BLaER1 treated with 17β-estradiol and CSF1 and Interleukin-3, amounts not matched to agents 10 nM and 100 nM (cell line): ENCODE results near the gene RHEBL1.

Experiments used
- H3K27ac ChIP-seq, 11 experiments: shearing (Covaris generic); formaldehyde crosslinking; 2 replicates each; pipeline ENCODE4 v1.8.1; 2022
- H3K27me3 ChIP-seq, 11 experiments: shearing (Covaris generic); formaldehyde crosslinking; 2 replicates each; pipeline ENCODE4 v1.8.1; 2022
- H3K36me3 ChIP-seq, 11 experiments: shearing (Covaris generic); formaldehyde crosslinking; 2 replicates each; pipeline ENCODE4 v1.8.1; 2022
- H3K4me1 ChIP-seq, 10 experiments: shearing (Covaris generic); formaldehyde crosslinking; 2 replicates each; pipeline ENCODE4 v1.8.1; 2022
- H3K4me2 ChIP-seq, 11 experiments: shearing (Covaris generic); formaldehyde crosslinking; 2 replicates each; pipeline ENCODE4 v1.8.1; 2022
- H3K4me3 ChIP-seq, 10 experiments: shearing (Covaris generic); formaldehyde crosslinking; 2 replicates each; pipeline ENCODE4 v1.8.1; 2022
- H3K9ac ChIP-seq, 11 experiments: shearing (Covaris generic); formaldehyde crosslinking; 2 replicates each; pipeline ENCODE4 v1.8.1; 2022
- H3K9me3 ChIP-seq, 11 experiments: shearing (Covaris generic); formaldehyde crosslinking; replicated peaks in 1 of 11; 2 replicates each; pipeline ENCODE4 v1.8.1; 2022
- H4K20me1 ChIP-seq, 11 experiments: shearing (Covaris generic); formaldehyde crosslinking; 2 replicates each; pipeline ENCODE4 v1.8.1; 2022
- Cebpa-rat ChIP-seq, 11 experiments: shearing (Covaris generic); IDR thresholded peaks; 2 replicates each; pipeline ENCODE4 v1.8.1; 2022

The RHEBL1 gene

GRCh38 chr12:49038291-49038955 lies 31.4 kb downstream of the RHEBL1 start:
- H3K9ac ChIP-seq, result no peak overlapping the region
- H3K4me2 ChIP-seq, result no peak overlapping the region
- no peaks in the 10 kb centered on the region for H3K4me1 ChIP-seq
- no peak overlapping the region for H3K27ac ChIP-seq
- TF ChIP-seq Cebpa-rat (IDR thresholded peaks at IDR 0.05), result no peak
- peaks cover 99 to 100% (median 100%) of the 10 kb centered on the region in 11 experiments for H3K36me3 ChIP-seq
- no peaks in the 10 kb centered on the region for H3K27me3 ChIP-seq
- H4K20me1 ChIP-seq, result peaks cover 64 to 100% (median 100%) of the 10 kb centered on the region in 11 experiments
- no peaks in the 10 kb centered on the region for H3K9me3 ChIP-seq
- no peak overlapping the region for H3K4me3 ChIP-seq

- Histone ChIP-seq H3K36me3 (peaks cover 99 to 100% (median 100%) of the 10 kb centered on the region in 11 experiments), H3K4me1 (no peaks in the 10 kb centered on the region), H4K20me1 (peaks cover 64 to 100% (median 100%) of the 10 kb centered on the region in 11 experiments), H3K4me3 (no peak overlapping the region), H3K4me2 (no peak overlapping the region), H3K9ac (no peak overlapping the region), H3K27me3 (no peaks in the 10 kb centered on the region), H3K9me3 (no peaks in the 10 kb centered on the region), H3K27ac (no peak overlapping the region)
- no peak for TF ChIP-seq Cebpa-rat (IDR thresholded peaks at IDR 0.05)
Observed at GRCh38 chr12:49037947-49038237, 31.9 kb downstream of the RHEBL1 start.

GRCh38 chr12:49037111-49037946 lies 32.5 kb downstream of the RHEBL1 start:
- Histone ChIP-seq H3K4me3 (no peak overlapping the region), H3K9me3 (no peaks in the 10 kb centered on the region), H3K27me3 (no peaks in the 10 kb centered on the region), H3K27ac (no peak overlapping the region), H3K4me1 (no peaks in the 10 kb centered on the region), H3K9ac (no peak overlapping the region), H4K20me1 (peaks cover 67 to 100% (median 100%) of the 10 kb centered on the region in 11 experiments), H3K36me3 (peaks cover 99 to 100% (median 100%) of the 10 kb centered on the region in 11 experiments), H3K4me2 (no peak overlapping the region)
- TF ChIP-seq Cebpa-rat (IDR thresholded peaks at IDR 0.05), result no peak

- TF ChIP-seq Cebpa-rat (IDR thresholded peaks at IDR 0.05), result no peak
- Histone ChIP-seq H3K27ac (no peak overlapping the region), H3K9ac (no peak overlapping the region)
Observed at GRCh38 chr12:49036029-49036428, 33.8 kb downstream of the RHEBL1 start.

GRCh38 chr12:49034286-49034622 lies 35.5 kb downstream of the RHEBL1 start:
- H3K27me3 ChIP-seq, result no peaks in the 10 kb centered on the region

More at GRCh38 chr12:49036029-49036428, 33.8 kb downstream of the RHEBL1 start:
- peaks cover 99 to 100% (median 100%) of the 10 kb centered on the region in 11 experiments for H3K36me3 ChIP-seq
- H3K4me1 ChIP-seq, result no peaks in the 10 kb centered on the region
- H3K9me3 ChIP-seq, result no peaks in the 10 kb centered on the region
- H3K4me2 ChIP-seq, result no peak overlapping the region
- no peak overlapping the region for H3K4me3 ChIP-seq
- H4K20me1 ChIP-seq, result peaks cover 71 to 100% (median 100%) of the 10 kb centered on the region in 11 experiments
- H3K27me3 ChIP-seq, result no peaks in the 10 kb centered on the region

GRCh38 chr12:49033611-49034285 lies 36.0 kb downstream of the RHEBL1 start:
- Histone ChIP-seq H3K4me3 (no peak overlapping the region), H3K9ac (no peak overlapping the region), H3K4me1 (peaks cover 0 to 9% (median 0%) of the 10 kb centered on the region in 10 experiments; a peak in 5 of 20 replicates), H3K27me3 (no peaks in the 10 kb centered on the region), H4K20me1 (peaks cover 71 to 100% (median 93%) of the 10 kb centered on the region in 11 experiments), H3K9me3 (no peaks in the 10 kb centered on the region), H3K4me2 (no peak overlapping the region), H3K27ac (no peak overlapping the region), H3K36me3 (peaks cover 95 to 100% (median 99%) of the 10 kb centered on the region in 11 experiments)
- TF ChIP-seq Cebpa-rat (IDR thresholded peaks at IDR 0.05), result no peak

More at GRCh38 chr12:49034286-49034622, 35.5 kb downstream of the RHEBL1 start:
- Histone ChIP-seq H3K4me3 (no peak overlapping the region), H4K20me1 (peaks cover 71 to 100% (median 93%) of the 10 kb centered on the region in 11 experiments), H3K27ac (no peak overlapping the region), H3K36me3 (peaks cover 95 to 100% (median 99%) of the 10 kb centered on the region in 11 experiments), H3K4me1 (0 out of 20 replicates have a peak, but pooled peaks cover 0 to 4% (median 0%) of the 10 kb centered on the region in 10 experiments), H3K9ac (no peak overlapping the region), H3K9me3 (no peaks in the 10 kb centered on the region), H3K4me2 (no peak overlapping the region)
- TF ChIP-seq Cebpa-rat (IDR thresholded peaks at IDR 0.05), result no peak

- Histone ChIP-seq H4K20me1 (peaks cover 63 to 100% (median 93%) of the 10 kb centered on the region in 11 experiments), H3K9me3 (no peaks in the 10 kb centered on the region), H3K36me3 (peaks cover 95 to 100% (median 99%) of the 10 kb centered on the region in 11 experiments), H3K27me3 (no peaks in the 10 kb centered on the region), H3K4me3 (no peak overlapping the region), H3K27ac (no peak overlapping the region), H3K9ac (no peak overlapping the region), H3K4me1 (peaks cover 0 to 18% (median 0%) of the 10 kb centered on the region in 10 experiments; a peak in 6 of 20 replicates), H3K4me2 (no peak overlapping the region)
- TF ChIP-seq Cebpa-rat (IDR thresholded peaks at IDR 0.05), result no peak
Observed at GRCh38 chr12:49032679-49033447, 36.9 kb downstream of the RHEBL1 start.

GRCh38 chr12:49032276-49032675 lies 37.5 kb downstream of the RHEBL1 start:
- H3K4me1 ChIP-seq, result peaks cover 0 to 20% (median 0%) of the 10 kb centered on the region in 10 experiments; a peak in 6 of 20 replicates
- no peaks in the 10 kb centered on the region for H3K27me3 ChIP-seq
- H3K4me2 ChIP-seq, result no peak overlapping the region
- no peak overlapping the region for H3K9ac ChIP-seq
- H3K4me3 ChIP-seq, result no peak overlapping the region
- peaks cover 95 to 100% (median 99%) of the 10 kb centered on the region in 11 experiments for H3K36me3 ChIP-seq
- H3K9me3 ChIP-seq, result no peaks in the 10 kb centered on the region
- TF ChIP-seq Cebpa-rat (IDR thresholded peaks at IDR 0.05), result no peak
- H3K27ac ChIP-seq, result no peak overlapping the region
- peaks cover 57 to 100% (median 93%) of the 10 kb centered on the region in 11 experiments for H4K20me1 ChIP-seq
